Measurements from ENCODE around the gene SELPLG.

Gene SELPLG

DNA sequence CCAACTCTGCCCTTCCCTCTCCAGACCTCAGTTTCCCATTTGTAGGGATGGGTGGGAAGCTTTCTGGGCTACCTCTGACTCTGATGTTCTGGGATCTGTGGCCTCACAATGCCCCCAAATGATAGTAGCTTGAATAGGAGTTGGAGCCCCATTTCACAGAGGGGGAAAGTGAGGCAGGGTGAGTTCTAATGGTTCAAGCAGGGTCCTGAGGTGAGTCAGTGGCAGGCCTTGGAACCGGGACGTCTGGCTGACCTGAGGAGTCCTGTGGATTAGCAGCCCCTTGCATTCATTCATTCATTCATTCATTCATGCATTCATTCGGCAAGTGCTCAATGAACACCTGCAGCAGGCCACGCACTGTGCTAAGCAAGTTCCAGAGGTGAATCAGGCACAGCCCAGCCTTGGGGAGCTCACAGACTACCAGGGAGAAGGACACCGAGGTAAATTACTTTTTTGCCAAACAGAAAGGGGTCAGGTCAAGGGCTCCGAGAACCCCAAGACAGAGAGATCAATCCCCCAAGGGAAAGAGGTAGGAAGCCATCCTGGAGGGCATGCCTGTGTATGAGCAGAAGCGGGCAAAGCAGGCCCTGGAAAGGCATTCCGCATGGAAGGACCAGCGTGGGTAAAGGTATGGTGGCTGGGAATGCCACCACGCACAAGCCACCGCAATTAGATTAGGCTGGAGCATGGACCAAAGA, 35.0 kb downstream of the SELPLG start:
- TF ChIP-seq GABPA (IDR thresholded peaks at IDR 0.05; ENCODE audit: low read depth) = no peak
- DNase-seq (ENCODE audit: low read depth in 1 of 2, low spot score in 1 of 2) = no peak
- H3K27me3 ChIP-seq (ENCODE audit: insufficient read depth, poor library complexity, severe bottlenecking) = no peaks in the 10 kb centered on the region
- no peak overlapping the region for H3K4me3 ChIP-seq (replicated peaks; ENCODE audit: insufficient read depth, low read length)
- H3K27ac ChIP-seq (replicated peaks) = no peak overlapping the region

DNA sequence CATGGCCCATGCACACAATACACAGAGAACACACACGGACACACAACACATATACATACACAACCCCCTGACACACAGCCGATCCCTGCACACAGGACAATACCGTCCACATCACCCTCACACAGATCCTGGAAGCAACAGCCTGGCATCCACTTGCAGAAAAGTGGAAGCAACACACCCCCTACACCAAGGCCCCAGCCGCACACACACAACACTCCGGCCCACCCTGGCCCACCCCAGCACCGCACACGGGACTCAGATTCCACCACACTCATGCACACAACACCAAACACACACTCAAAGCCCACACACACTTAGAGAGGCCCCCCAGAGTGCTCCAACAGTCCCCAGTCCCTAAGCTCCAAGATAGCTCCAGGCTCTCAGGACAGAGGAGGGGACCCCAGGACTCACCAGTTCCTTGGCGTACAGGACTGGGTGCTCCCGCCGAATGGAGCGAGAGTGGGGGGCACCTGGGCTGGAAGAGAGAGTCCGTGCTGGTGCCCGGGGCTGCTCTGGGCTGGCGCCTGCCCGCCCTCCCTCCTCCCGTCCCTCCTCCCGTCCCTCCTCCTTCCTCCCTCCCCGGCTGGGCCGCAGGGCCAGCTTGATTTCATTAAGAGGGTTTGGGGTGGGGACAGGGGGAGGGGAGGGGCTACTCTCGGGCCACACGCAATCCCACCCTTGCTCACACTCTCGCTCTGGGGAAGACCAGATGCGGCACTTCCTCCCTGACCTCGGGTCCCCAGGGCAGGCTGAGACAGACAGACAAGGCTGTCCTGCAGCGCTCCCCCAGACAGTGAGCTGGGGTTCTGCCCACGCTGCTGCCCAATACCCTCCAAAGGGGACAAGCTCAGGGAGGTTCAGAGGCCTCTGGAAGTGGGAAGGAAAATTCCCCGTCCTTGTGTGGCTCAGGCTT, 35.9 kb downstream of the SELPLG start, which contains the start of gene TMEM119:
TSS of gene TMEM119 (minus strand) at position 526 of the 913 bp plus-strand sequence. CDS start 5,701 bp downstream, outside the sequence.
- H3K27ac ChIP-seq (replicated peaks) = no peak within 1 kb of the TSS
- peak; percentile 53 for TF ChIP-seq SPI1 (IDR thresholded peaks at IDR 0.05; ENCODE audit: borderline replicate concordance, low read depth)
- TF ChIP-seq REST (IDR thresholded peaks at IDR 0.05; ENCODE audit: insufficient replicate concordance, low read depth) = no peak
- H3K27me3 ChIP-seq (ENCODE audit: insufficient read depth, poor library complexity, severe bottlenecking) = no peaks in the 10 kb centered on the region
- H3K4me3 ChIP-seq (replicated peaks; ENCODE audit: insufficient read depth, low read length) = no peak within 1 kb of the TSS
- DNase-seq (ENCODE audit: low read depth in 1 of 2, low spot score in 1 of 2) = peak in 1 of 2 experiments; percentile 42

DNA sequence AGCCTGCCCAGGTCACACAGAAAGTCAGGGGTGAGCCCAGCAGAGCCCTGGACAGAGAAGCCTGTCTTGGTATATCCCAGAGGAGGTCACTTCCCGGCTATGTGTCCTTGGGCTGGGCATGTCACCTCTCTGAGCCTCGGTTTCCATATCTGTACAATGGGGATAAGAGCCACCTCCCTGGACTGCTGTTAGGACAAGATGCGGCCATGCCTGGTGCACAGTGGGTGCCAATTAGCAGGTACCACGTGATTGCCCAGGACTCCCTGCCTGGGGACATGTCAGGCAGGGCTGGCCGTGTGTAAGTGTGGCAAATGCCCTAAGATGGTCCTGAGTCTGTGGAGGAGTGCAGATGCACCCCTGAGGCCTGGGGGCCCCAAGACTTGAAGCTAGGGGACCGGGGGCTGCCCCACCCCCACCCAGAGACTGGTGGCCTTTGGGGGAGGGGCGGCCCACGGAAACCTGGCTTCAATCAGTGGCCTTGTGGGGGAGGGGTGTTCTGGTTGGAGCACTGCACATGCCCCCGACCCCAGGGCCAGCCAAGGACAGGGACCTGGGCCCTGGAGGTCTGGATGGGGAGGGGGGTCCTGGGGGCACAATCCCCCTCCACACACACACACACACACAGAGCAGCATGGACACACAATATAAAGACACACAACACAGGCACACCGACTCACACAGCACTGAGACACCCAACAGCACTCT, 36.7 kb downstream of the SELPLG start:
- Histone ChIP-seq H3K27me3 (ENCODE audit: insufficient read depth, poor library complexity, severe bottlenecking) (no peaks in the 10 kb centered on the region), H3K4me3 (replicated peaks; ENCODE audit: insufficient read depth, low read length) (no peak overlapping the region), H3K27ac (replicated peaks) (no peak overlapping the region)
- TF ChIP-seq REST (IDR thresholded peaks at IDR 0.05; ENCODE audit: insufficient replicate concordance, low read depth) (no peak), GABPA (IDR thresholded peaks at IDR 0.05; ENCODE audit: low read depth) (no peak), POLR2AphosphoS5 (IDR thresholded peaks at IDR 0.05; ENCODE audit: low read depth) (no peak), SPI1 (IDR thresholded peaks at IDR 0.05; ENCODE audit: borderline replicate concordance, low read depth) (no peak), CTCF (IDR thresholded peaks at IDR 0.05; ENCODE audit: insufficient read depth, low read length) (no peak)
- DNase-seq (ENCODE audit: low read depth in 1 of 2, low spot score in 1 of 2) = no peak

GRCh38 chr12:108595711-108596647, 37.7 kb downstream of the SELPLG start:
- no peak for DNase-seq (ENCODE audit: low read depth in 1 of 2, low spot score in 1 of 2)
- no peak for TF ChIP-seq SPI1 (IDR thresholded peaks at IDR 0.05; ENCODE audit: borderline replicate concordance, low read depth)
- no peak for TF ChIP-seq CTCF (IDR thresholded peaks at IDR 0.05; ENCODE audit: insufficient read depth, low read length)
- TF ChIP-seq REST (IDR thresholded peaks at IDR 0.05; ENCODE audit: insufficient replicate concordance, low read depth) = no peak
- no peak for TF ChIP-seq GABPA (IDR thresholded peaks at IDR 0.05; ENCODE audit: low read depth)
- TF ChIP-seq POLR2AphosphoS5 (IDR thresholded peaks at IDR 0.05; ENCODE audit: low read depth) = no peak
- H3K4me3 ChIP-seq (replicated peaks; ENCODE audit: insufficient read depth, low read length) = no peak overlapping the region
- no peaks in the 10 kb centered on the region for H3K27me3 ChIP-seq (ENCODE audit: insufficient read depth, poor library complexity, severe bottlenecking)
- no peak overlapping the region for H3K27ac ChIP-seq (replicated peaks)
